HG03460 (cell line): Measurements from ENCODE around the gene IGSF21.

Source experiments
- ATAC-seq: cut with Tn5 transposase; IDR thresholded peaks from one replicate; pipeline ENCODE4 v1.9.1; 2021; ENCODE audit not compliant: unreplicated experiment

Gene IGSF21

DNA sequence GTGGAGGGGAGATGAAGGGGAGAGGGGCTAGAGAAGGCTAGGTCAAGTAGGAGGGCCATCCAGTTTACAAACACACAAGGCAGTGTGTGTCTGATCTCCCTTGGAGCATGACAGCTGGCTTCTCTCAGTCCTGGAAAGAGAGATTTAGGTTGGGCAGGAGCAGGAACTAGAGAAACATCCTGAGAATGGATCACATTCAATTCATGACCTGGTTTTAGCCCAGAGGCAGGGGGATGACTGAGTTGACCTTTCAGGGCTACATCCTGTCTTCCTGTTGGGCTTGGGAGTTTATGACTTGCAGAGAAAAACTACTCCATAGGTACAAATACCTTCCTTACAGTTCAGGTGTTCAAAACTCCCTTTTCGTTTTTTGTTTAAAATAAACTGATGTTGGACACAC, 97.0 kb downstream of the IGSF21 start:
- no peak for ATAC-seq

DNA sequence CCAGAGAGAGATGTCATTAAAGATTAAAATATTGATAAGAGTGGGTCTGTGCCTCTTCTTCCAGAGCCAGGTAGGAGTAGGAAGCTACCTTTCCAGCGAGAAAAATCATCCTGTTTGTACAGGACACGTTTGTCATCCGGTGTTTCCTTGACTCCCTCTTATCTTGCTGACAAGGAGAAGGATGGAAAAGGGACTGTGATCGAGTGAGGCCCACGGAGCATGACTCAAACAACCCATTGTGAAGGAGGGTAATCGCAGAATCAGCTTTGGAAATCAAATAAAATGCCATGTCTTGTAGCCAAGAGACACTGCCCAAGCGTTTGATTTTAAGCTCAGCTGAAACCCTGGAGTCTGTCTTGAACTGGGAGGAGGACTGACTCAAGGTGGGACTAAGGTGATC, 97.7 kb downstream of the IGSF21 start:
- no peak for ATAC-seq

DNA sequence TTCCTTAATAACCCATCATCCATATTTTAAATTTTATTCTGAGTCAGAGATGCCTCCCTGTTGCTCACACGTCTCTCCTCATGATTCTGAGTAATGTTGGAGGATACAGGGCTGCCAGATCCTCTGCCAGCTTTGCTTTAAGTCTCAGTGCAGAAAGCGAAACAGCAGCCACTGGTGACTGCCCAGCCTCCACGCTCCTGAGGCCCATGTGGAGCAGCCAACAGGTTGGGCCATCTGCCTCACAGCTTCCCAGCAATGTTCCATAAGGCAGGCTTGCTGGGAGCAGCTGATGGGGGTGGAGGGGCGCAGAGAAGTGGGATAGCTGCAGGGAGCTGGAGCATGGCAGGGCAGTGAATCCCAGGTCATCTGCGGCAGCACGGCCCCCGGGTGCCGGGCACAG, 104.2 kb downstream of the IGSF21 start:
- ATAC-seq: no peak

DNA sequence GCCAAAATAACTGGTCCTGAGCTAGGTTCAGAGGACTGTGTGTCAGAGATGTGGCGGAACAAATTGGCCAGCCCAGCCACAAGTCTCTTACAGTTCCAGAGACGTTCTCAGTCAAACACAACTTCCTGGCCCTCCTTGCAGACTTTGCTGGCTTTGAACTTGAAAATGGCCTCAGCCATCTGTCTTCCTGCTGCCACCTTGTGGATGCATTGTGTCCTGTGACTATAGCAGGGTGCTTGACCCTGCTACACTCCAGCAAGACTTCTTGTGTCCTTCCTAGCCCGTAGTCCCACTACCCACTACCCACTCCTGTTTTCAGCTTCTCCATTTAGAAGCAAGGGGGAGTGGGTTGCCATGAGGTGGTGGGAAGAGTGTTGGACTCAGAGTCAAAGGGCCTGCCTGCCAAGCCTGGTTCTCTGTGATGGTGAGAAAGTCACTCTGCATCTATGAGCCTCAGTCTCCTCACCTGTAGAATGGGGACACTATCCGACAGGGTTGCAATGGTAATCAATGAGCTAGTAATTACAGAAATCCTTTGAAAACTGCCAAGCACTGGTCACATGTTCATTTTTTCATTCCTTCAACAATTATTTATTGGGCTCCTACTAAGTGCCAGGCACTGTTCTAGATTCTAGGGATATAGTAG, 109.9 kb downstream of the IGSF21 start:
- ATAC-seq: no peak

DNA sequence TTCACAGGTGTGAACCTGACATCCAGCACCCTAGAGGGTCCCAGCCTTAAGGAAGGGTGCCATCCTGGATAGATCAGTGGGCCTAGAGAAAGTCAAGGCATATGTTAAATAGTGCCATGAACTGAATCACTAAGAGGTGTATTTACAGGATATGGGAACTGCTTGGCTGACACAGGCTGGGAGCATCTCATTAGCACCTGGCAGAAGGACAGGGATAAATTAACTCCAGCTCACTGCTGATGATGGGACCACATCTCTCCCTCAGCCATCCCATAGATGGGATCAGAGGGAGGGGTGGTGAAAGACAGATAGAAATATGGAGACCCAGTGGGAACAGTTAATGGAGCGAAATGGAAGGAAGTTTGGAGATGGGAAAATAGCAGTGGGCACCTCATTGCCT, 122.0 kb downstream of the IGSF21 start:
- ATAC-seq: no peak

DNA sequence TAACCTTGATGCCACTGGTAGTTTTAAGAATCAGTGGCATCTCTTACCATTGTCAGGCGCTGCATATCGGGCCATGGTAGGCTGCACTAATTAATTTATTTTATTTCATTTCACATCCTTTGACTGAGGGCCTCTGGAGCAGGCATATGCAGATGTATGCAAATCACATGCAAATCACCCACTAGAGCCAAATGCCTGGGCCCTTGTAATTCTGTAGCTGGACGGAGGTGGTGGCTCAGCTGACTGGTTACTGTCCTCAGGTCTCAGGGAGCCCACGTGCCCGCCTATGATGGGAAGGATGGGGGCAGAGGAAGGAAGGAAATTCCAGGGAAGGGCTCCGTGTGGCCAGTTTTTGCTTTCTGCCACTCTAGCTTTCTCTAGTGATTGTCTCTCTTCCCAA, 122.7 kb downstream of the IGSF21 start:
- ATAC-seq: no peak

DNA sequence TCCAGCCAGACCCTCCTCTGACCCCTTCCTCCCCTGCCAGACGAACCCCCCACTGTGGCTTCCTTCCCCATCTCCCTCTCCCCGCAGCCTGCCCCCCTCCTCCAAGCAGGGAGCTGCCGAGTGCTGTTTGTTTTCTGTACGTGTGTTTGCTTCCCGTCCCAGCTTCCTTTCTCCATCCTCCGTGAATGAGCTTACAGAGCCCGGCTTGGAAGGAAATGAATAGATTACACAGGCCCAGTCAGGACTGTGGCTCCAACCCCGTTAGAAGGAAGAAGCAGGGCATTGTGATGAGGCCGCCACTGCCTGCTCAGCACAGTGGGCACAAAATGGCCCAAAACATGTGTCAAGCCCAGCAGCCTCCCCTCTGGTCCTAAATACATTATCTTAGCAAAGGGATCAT, 123.2 kb downstream of the IGSF21 start:
- no peak for ATAC-seq

DNA sequence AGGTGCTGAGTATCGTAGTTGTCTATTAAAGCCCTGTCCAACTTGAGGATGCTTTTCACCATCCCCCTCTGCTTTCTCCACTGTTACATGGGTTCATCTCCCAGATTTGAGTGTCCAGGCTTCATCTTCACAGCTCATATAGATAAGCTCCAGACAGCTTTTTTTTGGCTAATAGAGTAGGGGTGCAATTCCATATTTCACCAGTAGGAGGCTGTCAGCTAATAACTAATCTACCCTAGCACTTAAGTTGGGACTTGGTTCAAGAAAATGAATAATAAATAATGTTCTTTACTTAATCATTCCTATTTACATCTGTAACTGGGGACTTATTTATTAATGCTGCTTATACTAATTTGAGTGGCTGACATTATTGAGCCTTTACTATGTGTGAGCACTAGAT, 124.5 kb downstream of the IGSF21 start:
- ATAC-seq: no peak

DNA sequence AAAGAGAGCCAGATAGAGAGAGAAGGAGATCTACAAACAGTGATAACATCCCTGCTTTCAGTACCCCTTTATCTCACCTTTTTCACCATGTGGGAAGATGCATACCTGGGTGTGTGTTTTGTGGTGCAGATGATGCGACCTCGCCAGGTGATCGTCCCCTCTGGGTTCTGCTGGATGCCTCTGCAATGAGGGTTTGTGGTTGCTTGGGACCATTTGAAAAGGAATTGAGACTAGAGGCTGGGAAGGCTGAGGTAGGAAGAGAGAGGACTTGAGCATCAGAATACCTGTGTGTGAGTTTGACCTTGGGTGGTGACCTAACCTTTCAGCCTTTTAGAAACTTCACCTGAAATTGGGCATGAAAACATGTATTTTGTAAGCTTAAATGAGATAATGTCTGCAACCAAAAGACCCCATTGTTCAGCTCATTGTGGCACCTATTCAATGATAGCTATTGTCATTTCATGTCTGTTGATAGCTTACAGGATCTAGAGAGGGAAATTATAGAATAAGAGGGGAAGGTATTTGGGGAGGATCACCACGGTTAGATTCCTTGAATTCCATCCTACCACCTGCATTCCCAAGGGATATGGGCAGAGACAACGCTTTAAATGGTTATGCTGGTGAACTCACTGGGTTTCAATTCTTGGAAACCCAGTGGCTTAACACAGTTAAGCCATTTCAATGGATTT, 125.7 kb downstream of the IGSF21 start:
- ATAC-seq: no peak

DNA sequence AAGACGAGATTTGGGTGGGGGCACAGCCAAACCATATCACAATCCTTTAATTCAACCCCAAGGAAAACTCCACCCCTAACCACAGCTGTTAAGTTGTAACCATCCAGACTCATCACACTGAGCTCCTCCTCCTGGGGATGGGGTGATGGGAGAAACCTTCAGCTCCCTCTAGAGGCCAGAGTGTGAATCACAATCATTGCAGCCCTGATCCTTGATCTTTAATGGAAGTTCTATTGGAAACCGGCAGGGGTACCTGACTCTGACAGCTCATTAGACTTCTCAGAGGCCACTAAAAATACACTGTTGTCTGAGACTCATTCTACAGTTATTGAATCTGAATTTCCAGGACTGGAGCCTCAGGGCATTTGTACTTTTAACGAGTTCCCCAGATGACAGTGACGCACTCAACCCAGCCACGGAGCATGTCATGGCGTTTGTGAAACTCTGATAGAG, 127.2 kb downstream of the IGSF21 start:
- no peak for ATAC-seq

DNA sequence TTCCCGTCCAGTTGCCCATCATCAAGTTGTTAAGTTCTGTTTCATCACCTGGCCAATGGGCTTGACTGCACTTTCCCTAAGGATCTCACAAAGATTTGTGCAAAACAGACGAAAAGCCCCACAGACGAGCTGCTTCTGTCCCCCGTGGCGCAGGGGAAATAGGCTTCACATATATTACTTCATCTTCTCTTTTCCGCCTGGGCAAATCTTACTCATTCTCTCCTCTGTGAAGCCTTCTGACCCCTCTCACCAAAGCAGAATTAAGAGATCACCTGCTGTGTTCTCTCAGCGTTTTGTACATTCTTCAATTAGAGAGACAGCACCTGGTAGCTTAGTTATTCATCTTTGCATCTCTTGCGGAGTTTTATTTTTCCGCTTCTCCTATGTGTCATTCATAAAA, 129.8 kb downstream of the IGSF21 start:
- ATAC-seq: no peak

DNA sequence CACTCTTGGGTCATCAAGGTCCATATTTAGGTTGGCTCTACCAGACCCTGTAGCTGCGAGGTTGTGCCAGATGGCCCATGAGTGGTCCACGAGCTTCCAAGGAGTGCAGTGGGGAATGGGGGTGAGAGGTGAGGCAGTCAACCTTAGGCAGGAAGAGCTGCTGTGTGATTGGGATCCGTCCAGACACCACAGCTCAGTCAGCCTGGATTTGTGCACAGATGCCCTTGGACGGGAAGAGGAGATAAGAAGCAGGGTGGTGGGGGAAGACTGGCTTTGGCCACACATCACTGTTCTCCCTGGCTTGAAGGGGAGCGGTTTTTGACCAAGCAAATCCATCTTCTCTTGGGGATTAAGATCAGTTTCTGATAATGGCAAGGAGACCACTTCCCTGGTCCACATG, 130.6 kb downstream of the IGSF21 start:
- ATAC-seq: no peak

DNA sequence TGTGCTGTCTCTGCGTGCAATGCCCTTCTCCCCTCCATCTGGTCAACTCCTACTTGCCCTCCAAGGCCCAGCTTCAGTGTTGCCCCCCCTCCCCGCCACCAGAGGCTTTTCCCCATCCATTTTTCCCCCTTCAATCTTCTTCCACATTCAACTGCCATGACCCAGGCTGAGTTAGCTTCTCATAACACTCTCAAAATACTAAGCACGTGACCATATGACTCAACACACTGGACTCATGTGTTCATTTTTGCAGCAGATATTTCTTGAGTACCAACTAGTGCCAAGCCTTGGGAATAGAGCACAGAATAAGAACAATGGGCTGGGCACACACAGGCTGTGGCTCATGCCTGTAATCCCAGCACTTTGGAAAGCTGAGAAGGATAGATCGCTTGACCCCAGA, 132.1 kb downstream of the IGSF21 start:
- ATAC-seq: no peak

DNA sequence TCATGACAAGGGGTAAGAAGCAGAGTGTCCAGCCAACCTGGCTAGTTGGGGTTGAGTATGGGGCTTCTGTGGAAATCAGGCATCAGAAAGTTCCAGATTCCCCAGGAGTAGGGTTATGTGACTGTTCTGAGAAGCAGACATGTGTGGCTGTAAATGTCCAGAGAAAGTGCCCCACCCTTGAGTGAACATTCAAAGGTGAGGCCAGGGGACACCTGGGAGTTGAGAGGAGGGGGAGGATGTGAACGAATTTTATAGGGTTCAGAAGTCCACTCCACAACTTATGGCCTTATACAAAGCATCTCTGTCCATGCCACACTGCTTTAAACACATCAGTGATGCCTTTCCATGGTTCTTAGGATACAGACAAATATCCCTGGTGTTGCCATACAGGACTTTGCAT, 133.3 kb downstream of the IGSF21 start:
- ATAC-seq: no peak

DNA sequence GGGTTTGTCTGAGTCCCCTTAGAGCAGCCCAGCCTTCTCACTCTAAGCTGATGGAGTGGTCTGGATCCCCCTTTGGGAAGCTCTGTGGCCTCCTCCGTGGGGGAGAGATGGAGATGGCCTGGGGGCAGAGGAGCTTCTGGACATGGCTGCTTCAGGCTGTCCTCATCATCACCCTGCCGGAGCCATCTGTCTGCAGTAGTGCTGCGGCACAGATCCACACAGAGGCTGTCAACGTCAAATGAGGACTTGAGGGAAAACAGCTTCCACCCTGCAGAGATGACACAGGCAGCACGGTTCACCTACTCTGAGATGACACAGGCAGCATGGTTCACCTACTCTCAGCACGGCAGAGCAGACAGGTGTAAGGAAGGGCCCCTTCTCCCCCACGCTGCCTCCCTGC, 134.3 kb downstream of the IGSF21 start:
- no peak for ATAC-seq

DNA sequence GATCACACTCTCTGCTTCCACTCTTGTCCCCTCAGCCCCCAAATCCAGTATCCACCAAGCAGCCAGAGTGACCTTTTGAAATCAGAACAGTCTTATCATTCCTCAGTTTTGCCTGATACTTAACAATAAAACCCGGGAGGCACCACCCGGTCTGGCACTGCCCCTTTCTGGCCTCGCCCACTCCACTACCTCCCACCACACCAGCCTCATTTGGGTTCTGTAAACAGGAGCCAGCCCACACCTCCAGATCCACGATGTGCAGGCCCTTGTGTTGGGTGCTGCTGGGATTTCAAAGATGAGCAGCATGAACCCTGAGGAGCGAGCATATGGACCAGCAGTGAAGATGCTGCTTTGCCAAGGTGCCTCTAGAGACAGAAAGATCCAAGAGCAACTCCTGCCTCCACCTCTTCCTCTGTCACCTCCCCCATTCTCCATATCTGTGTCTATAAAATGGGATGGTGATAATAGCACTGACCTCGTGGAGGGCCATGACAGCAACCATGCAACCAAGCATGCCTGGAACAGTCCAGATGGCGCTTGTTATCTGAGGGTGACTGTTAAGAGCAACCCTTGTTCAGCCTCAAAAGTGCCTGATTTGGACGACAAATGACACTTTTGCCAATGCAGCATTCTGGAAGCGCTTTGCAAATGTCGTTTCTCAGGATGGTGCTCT, 136.0 kb downstream of the IGSF21 start:
- ATAC-seq: no peak

DNA sequence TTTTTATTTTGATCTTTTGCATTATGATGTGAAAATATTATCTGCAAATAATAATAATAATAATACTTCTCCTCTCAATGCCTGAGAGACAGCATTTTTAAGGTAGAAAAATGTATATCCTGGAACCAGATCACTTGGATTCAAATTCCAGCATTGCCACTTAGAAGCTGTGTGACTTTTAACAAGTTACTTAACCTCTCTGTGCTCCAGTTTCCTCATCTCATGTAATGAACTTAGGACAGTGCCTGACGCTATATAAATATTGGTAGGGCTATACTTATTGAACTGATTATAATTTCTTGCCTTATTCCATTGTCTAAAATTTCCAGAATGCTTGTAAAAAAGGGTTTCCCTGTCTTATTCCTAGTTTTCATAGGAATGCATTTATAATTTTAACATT, 137.2 kb downstream of the IGSF21 start:
- ATAC-seq: no peak

DNA sequence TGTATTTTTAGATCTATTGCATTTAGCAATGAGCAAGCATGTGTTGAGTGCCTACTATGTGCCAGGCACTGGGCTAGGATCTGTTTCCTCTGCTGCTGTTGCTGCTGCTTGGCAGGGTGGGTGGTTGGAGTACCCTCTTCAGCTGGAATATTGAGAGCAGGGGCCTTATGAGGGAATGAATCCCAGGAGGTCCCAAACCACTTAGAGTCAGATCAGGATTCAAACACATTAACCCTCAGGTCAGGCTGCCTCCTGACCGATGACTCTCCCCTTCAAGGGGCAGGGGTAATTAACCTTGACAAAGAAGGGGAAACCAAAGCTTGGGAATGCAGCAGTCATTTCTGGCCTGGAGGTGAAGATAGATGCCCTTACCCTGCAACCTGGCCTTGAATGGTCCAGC, 138.0 kb downstream of the IGSF21 start:
- ATAC-seq: no peak

DNA sequence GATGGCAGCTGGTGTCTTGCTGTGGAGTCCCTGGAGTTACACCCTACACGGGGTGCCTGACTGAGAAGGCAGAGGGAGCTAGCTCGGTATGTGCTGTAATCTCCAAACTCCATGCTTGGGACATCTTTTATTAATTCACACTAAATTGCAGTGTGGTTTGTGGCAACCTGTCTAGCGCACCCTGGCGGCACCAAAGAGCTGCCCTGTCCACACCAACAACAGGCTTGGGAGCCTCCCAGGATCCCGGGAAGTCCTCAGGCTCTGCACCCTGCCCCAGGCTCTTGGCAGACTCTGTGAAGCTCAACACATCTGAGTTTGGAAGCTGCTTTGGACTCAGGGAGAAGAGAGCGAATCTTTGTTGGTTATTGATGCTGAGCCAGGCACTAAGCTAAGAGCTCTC, 138.9 kb downstream of the IGSF21 start:
- no peak for ATAC-seq

DNA sequence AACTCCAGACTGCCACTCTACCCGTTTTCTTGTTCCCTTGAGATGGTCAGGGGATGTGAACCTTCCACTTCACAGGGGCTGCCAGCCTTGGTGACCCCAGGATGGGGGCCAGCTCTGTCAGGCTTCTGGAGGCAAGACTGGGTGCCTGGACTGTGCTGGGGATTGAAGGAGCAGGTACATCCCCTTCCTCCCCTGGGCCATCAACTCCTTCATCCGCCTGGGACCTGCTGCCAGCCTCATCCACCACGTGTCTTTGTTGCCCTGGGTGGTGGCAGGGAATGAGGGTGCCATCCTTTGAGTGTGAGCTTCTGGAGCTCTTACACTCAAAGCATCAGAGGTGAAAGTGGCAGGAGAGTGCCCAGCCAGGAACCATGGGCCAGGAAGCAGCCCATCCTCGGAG, 139.6 kb downstream of the IGSF21 start:
- ATAC-seq: no peak

DNA sequence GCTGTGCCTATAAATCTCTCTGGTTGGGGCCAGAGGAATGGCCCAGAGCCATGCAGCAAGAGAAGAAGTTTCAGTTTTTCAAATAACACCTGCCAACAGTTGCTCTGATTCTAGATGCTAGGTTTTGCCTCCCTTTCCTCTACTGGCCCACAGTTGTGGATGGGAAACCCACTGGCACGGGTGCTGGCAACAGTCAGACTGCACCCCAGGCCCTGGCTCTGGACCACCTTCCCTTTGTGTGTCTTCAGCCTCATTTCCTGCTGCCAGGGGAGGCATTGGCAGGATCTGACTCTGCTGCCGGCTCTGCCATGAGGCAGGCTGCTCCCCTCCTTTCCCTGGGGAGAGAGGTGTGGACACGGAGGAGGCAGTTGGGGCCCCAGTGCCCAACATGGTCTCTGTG, 142.0 kb downstream of the IGSF21 start:
- no peak for ATAC-seq

DNA sequence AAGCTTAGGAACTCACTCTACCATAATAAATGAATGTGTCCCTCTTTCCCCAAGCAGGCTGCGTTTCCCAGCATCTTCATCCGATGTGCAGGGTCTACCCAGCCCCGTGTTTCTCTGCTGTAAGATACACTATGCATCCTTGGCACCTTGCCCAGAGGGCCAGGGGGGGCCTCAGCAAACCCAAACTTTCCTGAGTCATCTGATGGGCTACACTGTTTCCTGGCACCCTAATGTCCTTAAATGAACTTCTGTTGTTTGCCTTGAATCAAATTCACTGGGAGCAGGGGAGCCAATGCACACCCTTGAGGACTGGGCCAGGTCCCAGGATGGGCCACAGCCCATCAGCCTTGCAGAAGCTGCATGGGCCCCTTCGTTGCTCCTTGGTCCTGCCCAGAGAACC, 145.5 kb downstream of the IGSF21 start:
- ATAC-seq: no peak
